HG03565 (cell line): ENCODE results near the gene KRT36.

ENCODE experiments used
- ATAC-seq: cut with Tn5 transposase; IDR thresholded peaks from one replicate; pipeline ENCODE4 v1.9.1; 2021; ENCODE audit warnings: mild to moderate bottlenecking, moderate library complexity; ENCODE audit not compliant: unreplicated experiment

KRT36 gene

DNA sequence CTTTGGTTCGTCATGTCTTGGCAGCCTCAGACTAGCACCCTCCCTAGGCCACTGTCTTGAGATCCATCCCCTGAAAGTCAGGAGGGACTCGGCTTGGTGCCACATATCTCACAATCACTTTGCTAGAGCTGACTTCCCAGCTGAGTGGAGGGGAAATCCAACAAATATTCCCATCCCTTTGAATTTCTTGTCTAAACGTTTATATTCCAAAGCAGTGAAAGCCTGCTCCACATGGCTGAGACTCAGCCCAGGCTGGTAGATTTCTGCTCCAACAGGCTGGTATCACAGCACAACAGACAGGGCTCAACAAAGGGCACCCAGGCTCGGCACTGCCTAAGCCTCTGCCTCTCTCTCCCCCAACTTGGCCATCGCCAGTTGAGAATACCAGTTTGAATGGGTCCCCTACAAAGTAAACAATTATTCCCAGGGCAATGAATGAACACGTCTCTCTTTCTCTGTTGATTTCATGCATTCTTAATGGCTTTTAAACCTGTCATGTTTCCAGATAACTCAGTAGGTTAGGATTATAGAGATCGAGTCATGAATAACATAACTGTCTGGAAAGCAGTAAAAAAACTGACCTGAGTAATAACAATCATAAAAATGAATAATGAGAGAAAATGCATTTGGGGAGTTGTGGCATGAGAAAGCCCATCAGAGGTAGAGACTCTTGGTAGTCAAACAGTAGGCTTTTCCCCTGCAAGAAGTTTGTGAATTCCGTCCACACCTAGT lies 14.7 kb upstream of the KRT36 start:
- ATAC-seq: no peak

DNA sequence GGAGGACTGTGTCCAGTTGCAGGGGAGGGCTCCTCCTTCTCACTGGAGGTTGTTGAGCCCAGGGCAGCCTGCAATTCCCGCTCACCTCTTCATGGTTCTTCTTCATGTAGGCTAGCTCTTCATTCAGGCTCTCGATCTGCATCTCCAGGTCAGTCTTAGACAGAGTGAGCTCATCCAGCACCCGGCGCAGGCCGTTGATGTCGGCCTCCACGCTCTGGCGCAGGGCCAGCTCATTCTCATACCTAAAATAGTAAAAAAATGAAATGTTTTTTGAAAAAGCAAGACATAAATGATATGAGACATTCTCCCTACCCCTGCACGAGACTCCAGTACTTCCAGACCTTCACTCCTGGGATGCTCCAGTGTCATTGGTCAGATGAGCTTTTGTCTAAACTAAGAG lies 13.5 kb upstream of the KRT36 start:
- no peak for ATAC-seq

DNA sequence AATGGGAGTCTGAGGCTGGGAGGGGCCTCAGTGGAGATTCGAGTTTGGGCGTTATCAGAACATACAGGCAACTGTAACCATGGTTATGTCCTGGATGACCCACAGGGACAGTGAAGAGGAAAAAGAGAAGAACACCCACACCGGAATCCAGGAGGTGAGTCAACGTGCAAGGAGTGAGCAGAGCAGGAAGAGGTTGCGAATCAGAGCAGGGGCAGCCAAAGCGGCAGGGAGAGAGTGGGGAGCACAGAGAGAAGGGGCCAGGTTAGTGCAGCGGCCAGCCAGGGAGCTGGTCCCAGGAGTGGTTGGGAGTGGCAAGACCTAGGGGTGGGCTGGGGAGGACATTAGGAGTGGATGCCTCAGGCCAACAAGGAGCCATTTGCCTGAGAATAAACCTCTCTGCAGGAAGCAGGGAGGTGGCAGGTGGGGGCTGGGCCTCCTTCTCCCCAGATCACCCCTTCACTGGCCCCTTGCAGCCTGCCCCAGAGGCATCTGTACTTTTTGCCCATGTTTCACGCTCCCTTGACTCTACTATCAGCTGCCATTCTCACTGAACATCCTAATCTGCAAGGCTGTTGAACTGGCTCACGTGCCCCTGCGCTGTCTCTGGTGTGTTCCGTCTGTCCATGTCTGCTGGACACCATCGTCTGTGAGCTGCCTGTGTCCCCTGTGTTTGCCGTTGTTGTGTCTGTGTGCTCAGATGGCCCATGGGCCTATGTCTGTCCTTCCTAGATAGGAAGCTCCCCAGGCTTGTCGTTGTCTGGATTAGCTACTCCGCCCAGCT lies 10.6 kb upstream of the KRT36 start:
- ATAC-seq: no peak

DNA sequence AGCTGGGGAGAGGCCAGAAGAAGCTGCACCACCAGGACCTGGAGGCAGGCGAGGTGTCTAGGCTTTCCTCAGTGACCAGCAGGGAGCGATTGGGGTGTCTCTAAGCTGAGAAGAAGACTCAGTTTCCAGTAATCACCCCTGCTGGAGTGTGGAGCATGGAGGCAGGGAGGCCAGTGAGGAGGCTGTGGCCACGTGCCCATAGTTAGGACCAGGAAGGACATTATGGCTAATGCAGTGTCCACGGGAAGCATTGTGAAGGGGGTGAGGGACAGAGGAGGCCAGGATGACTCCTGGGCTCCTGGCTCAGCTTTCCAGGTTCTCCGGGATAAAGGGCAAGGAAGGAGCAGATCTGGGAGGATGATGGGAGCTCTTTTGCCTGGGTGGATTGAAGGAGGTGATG lies 10.0 kb upstream of the KRT36 start:
- no peak for ATAC-seq

DNA sequence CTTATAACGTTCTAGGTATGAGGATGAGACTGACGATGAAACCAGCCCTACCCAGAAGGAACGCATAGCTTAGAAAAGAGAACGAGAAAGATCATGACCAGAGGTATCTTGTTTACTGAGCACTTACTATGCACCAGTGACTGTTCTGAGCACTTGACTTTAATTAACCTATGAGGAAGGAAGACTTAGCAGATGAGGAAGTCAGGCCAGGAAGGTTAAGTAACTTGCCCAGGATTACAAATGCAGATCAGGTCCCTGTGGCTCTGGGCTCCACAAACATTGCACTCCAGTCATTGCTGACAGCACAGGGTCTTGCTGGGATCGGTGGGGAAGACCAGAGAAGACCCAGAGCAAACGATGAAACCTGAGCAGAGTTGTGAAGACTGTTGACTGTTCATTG lies 8.6 kb upstream of the KRT36 start:
- no peak for ATAC-seq

DNA sequence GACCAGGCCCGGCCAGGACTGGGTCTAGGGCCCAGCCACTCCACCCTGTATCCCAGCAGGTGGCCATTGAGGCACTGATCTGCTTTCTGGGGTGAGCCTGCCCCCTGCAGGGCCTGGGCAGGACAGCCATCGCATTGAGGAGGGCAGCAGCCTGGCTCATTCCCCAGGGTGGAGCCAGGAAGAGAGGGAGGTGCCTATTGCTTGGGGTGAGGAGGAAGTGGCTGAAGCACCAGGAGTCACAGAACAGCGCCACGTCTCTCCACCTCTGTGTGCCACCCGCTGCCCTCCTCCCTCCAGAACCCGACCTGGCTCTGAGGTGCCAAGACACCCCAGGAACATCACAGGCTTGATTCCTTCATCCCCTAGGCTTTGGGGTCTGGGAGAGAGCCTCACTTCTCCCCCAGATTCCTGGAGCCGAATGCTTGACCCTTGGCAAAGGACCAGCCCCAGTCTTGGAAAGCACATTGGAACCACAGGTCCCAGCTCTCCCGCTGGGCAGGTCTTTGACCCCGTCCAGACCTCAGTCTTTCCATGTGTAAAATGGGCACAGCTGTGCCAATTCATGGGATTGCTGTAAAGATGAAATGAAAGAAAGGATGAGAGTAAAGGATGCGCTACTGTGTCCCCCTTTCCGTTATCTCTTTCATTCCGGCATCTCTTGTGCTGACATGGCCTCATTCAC lies 7.2 kb upstream of the KRT36 start:
- no peak for ATAC-seq

DNA sequence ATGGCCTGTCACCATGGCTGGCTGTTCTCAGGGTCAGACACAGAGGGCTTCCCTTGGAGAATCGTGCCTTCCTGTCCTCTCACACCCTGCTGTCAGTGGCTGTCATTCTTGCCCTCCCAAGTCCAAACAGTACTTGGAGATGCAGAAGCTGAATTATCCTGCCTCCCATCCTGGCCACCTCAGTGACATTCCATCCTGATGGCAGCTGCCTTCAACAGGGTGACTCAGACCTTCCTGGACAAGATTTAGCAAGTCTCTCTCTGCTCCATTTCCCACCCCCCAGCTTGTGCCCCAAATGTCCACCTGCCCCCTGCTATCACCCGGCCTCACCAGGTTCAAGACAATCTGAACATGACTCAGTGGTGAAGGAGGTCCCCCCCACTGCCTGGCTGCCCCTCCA lies 4.8 kb upstream of the KRT36 start:
- no peak for ATAC-seq

DNA sequence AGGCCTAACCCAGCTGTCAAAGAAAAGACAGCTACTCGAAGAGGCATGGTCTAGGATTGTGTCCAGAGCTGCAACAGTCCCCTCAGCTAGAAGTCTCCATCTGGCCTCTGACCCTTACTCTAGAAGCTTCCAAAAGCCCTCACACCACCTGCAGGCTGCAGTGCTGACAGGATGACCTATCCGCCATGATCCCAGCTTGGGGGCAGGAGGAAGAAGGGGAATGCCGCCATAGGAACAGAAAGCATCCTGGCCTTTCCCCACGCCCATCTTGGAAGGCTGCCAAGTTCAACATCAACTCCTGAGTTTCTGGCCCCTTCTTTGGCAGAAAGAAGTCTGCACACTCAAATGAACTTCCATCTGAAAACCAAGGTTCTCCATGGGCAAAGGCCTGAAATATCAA lies 3.1 kb upstream of the KRT36 start:
- ATAC-seq: no peak

DNA sequence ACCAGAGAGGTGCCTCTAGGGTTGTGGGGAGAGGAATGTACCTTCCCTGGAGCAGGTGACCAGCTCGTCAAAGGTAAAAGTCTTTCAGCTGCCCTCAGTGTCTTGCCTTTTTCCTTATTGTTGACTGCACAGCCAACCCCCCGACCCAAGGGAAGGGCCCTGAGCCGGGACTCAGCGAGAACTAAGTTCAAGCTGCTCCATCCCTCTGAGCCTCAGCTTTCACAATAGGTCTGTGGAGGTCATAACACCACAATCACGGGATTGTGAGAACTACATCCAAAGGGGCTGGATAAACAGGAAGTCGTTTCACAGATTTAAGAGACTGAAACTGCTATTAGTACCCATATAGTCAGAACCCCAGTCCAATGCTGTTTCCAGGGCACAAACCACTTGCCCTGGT lies 2.6 kb upstream of the KRT36 start:
- ATAC-seq: no peak

DNA sequence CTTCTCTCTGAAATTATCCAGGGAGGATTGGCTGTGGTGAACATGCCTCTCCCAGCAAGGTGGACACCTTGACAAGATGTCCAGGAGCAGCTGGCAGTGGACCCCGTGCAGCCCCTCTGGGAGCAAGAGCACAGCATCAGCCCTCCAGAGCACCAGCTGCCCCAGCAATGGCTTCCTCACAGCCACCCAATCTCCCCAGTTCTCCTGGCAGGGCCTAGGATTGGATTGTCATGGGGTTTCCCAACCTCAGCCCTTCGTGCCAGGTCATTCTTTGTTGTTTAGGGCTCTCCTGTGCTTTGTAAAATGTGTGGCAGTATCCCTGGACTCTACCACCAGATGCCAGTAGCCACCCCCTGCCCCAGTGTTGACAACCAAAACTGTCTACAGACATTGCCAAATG lies 1.8 kb upstream of the KRT36 start:
- ATAC-seq: no peak

DNA sequence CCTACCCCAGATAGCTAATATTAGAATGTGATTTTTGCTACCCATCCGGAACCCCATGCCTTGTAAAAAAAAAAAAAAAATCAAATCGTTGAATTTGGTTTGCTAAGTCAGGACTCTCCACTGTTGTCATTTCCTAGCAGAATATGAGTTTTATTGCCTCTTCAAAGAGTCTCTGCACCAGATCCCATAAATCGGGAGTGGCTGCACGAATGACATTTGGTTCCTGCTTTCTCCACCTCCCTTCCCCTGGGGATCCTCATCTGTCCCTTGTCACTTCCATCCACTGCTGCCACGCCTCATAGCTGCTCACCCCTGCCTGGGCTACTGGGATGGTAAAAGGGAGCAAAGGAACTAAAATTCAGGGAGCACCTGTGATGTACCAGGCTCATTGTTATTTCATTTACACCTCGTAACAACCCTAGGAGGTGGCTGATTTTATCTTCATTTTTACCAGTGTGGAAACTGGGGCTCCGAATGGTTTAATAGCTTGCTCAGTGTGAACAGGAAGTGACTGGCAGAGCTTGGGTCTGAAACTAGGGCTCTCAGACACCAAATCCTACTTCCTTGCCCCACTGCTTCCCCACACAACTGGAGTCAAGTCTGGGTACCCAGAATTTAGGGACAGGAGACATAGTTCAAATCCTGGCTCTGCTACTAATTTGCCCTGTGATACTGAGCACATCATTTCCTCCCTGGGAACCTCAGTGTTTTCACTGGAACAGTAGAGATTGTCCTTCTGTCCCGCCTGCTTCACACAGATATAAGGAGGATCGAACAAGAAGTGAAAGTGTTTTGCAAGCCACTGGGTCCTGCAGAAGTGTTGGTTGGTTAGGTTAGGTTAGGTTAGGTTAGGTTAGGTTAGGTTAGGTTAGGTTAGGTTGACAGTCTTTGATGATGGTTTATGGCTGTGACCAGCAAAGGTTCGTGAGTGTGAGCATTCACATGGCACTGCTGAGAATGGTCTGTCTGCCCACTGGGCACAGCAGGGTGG lies 585 bp upstream of the KRT36 start:
- no peak for ATAC-seq

DNA sequence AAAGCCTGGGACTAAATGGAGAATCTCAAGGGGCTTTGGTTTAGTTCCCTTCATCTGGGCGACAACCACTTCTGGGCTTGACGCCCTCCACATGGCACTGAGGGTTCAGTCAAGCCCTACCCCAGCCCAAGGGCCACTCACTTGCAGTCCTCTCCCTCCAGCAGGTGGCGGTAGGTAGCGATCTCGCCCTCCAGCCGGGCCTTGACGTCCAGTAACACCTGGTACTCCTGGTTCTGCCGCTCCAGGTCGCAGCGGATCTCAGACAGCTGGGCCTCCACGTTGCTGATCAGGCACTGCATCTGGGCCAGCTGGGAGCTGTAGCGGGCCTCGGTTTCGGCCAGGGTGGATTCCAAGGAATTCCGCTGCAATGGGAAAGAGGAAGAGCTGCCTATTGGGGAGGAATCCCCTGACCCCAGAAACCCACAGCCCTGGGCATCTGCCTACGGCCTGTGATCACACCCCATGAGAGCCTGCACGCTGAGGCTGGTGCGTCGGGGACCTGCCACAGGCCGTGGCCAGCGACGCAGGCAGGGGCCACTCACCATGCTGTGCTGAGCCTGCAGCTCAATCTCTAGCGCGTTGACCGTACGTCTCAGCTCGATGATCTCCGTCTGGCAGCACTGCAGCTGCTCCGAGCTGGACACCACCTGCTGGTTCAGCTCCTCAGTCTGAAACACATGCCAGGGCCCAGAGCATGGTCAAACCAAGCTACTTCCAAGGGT lies 2.7 kb downstream of the KRT36 start:
- no peak for ATAC-seq

DNA sequence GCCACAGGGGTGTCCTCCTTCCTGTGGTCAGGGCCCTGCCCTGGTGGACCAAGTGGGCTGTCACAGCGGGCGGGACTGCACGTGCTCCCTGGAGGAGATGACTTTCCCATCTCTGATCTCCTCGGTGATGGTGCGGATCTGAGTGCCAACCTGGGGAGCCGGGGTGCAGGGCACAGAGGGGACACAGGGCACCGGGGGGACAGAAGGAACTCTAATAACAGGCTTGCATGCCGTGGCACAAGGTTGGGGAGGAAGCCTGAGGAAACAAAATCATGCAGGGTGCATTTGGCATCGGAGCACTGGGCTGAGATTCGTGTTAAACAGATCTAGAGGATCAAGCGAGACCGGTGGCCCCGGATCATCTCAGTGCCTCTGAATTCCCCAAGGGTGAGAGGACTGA lies 3.4 kb downstream of the KRT36 start:
- no peak for ATAC-seq

DNA sequence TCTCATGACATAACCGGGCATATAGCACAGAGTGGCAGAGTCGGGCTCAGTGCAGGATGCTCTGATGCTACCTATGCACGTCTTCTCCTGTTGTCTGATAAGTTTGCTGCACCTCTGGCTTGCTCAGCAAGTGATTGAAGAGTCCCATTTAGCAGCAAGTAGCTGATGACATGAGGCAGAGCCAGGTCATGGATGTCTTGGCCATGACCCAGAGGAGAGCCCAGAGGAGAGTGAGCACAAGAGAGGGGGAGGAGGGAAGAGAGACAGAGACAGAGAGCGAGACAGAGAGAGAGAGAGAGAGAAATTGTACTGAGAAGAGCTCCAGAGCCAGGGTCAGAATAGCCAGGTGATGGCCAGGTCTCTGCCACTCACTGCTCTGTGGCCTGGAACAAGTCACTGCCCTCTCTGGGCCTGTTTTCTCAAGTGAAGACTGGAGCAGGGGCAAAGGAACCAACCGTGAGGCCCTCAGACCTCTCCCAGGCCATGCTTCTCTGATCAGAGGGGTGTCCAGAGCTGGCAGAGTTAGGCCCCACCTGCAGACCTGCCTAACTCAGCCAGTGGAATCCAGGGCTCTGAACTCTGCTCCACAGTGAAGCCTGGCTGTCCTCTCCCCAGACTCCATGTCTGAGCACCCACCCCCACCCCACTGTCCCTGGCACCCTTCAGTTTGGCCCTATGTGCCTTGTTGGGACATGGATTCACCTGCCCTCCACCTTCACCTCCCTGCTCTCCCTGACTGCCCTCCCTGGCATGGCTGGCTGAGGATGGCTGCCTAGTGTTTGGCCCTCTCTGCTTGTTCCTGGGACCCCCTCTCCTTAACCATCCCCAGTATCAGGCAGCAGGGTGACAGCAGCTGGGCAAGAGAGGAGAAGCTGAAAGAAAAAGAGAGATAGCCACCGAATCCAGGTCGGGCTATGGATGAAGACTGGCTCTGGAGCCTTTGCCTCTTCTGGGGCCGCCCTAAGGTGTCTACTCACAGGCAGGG lies 4.5 kb downstream of the KRT36 start:
- ATAC-seq: no peak

DNA sequence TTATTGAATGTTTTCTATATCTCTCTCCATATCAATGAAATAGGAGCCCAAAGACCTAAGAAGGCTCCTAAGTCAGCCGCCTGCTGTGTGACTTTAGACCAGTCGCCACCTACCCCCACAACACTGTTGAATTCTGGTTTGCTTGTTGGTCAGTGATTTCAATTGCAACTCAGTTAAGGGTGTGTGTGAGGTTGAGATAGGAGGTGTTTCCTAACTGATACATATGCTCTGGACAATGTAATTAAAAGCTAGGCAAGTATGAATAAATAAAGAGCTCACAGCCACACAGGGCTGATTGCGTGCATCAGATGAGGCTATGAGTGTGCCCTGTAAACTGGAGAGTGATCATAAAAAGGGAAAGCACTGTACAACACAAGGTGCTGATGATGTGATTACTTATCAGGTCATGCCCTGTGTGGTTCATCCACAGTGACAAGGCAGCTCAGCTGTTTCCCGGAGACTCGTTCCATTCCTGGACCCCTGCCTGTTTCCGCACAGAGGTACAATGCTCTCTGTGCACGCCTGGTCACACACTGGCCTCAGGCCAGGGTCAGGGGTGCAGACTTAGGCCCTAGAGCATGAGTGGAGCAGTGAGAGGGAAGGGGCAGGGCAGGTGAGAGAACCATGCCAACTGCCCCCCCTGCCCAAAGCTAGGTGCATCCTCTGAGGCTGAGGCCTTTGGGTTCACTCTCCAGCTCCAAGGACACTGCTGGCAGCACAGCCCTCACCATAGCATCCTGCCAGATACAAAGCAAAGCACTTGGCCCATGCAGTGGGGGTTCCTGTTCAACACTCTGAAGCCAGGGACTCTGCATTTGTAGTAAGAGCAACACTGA lies 5.5 kb downstream of the KRT36 start:
- ATAC-seq: no peak

DNA sequence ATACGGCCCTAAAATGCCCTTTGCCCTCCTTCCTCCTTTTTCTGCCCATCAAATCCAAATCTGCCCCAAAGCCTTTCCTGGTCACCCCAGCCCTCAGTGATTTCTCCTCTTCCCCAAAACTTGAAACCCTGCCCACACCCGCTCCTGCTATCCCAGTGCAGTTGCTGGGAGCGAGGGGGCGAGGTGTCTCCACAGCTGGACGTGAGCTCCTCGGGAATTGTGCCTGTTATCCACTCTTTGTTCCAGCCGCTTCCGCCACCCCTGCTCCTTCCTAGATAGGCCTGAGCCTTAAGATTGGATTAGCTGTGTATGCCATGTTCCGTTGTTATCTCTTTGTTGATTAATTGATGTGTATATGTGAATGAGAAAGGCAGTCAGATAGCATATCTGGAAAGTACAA lies 6.2 kb downstream of the KRT36 start:
- ATAC-seq: no peak

DNA sequence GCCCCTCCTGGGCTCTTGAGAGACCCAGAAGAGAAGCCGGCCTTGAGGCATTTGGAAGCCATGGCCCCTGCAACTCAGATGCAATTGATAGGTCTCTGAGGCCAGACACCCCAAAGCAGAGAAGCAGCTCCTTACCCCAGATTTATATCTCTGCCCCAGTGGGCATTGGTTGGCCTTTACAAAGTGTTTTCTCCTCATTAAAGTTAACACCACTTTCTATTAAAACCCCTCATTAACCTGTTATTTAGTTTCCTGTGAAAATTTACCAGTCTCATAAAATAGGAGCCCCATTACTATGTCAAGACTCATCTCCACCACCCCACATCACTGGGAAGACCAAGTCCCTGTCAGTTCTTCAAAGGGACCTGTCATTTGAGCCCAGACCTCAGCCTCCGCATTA lies 8.7 kb downstream of the KRT36 start, which contains the start of gene KRT35:
TSS of gene KRT35 (minus strand) at position 116 of the 400 bp plus-strand sequence. CDS start at position 62, 54 bp downstream.
- no peak for ATAC-seq

DNA sequence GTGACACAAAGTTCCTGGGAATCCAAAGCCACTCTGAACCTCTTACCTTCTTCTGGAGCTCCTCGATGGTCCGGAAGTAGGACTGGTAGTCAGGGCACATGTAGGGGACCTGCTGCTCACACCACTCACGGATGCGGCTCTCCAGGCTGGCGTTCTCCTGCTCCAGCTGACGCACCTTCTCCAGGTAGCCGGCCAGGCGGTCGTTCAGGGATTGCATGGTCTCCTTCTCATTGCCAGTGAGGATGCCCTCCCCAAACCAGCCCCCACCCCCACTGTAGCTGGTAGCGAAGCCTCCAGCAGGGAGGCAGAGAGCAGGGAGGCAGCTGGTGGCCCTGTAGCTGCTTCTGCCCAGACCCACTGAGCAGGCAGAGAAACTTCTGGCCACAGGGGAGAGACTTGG lies 9.1 kb downstream of the KRT36 start:
- ATAC-seq: no peak
